DMS53 (cell line): ENCODE data around the gene SF3A1.
"Not testable (repeated sequence)": the region's sequence is repeated elsewhere in the genome, so short reads cannot be mapped to it uniquely, and the experiment has no call there.

Experiments used
- DNase-seq: peaks from one replicate; lab custom pipeline; 2025; lab: John Stamatoyannopoulos, UW

The SF3A1 gene

DNA sequence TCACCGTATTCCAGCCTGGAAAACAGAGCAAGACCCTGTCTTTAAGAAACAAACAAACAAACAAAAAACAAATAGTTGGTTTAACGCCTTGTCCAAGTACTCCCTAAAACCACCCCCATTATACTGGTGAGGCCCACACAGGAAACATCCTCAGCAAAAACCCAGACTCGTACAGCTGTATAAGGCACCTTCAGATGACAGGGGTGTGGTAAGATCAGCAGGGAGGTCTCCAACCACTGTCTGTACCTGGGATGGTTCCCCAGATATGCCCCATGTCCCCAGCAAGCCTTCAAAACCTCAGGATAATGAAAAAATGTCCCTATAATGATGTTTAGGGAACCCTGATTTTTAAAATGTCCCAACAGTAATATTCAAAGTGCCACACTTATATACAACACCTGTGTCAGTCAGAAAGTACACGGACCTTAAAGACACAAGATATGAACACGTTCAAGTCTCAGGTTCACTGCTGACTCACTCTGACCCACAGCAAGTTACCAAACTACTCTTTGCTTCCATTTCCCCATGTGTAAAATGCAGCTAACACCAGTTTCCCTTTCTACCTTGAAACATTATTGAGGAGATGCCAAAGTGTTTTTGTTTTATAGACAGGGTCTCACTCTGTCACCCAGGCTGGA, 9.3 kb downstream of the SF3A1 start:
- no peak for DNase-seq

DNA sequence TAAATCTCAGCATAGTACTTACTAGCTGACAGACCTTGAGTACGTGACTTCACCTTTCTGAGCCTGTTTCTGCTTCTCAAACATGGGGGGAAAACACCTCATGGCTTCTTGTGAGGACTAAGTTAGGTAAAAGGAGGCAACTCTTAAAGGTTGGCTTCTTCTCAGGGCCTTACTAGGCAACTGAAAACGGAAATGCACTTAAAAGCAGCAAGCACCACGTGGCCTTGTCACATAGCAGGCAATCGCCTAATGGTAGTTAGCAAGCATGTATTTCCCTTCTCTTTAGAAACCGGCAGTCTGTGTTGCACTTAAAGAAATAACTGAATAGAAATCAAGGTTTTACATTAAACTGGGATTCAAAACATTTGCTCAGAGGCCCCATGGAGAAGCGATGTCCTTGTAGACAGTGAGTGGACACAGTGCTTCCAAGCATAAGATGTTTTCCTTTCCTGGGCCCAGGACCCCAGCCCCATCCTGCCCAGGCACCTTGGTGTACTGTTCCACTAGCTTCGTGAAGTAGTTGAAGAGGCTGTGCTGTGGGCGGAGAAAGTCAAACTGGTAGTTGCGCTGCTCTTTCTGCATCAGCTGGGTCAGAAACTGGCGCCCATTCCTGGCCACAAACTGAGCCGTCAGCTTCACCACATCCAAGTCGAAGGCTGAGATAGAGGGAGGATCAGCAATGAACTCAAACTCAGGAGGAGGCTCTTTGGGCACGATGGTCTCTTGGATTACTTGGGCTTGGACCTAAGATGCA, 12.1 kb downstream of the SF3A1 start:
- no peak for DNase-seq

DNA sequence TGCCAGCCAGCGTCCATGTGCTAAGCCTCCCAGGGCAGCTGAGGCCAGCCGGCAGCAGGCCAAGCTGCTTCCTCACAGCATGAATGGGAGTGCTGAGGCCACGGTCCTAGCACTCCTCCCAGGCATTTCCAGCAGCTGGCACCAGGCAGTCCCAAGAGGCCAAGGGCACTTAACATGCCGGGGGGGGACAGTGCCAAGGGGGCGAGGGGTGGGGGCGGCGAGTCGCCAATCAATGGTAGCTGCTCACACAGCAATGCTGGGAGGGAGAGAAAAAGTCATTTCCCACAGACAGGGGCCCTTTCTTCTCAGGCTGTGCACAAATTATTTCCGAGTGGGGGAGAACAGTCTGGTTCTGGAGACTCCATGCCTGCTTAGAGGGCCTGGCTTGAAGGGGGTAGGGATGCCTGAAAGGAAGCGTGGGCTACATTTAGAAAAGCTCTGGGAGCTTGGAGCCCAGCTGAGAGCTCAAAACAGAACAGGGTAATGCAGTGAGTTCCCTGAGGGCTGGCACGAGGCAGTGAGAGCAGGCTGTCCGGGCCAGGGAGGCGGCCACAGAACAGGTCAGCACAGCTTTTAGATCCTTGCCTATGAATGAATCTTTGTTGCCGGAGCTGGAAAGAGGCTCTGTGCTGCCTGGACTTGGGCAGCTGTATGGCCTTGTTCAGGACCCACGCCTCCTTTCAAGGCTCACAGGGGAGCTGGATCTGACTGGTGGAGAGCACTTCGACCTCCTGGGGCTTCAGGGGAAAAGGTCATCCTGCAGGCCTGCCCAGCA, 15.6 kb downstream of the SF3A1 start:
- DNase-seq = no peak

DNA sequence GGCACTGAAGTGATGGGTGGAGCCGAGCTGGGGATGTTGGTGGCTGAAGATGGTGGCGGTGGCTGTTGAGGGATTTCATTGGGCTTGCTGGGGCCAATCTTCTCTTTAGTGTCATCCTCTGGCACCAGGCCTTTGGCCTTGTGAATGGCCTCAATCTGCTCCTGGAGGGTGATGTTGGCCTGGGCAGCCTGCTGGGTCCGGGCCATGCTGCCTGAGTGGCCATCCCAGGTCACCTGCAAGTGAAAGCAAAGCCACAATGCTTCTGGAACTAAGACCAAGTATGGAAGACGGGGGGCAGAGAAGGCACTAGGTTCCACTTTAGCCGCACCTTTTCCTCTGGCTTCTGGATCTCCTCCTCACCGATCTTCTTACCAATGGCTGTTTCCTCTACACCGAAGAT, 17.9 kb downstream of the SF3A1 start:
- no peak for DNase-seq

DNA sequence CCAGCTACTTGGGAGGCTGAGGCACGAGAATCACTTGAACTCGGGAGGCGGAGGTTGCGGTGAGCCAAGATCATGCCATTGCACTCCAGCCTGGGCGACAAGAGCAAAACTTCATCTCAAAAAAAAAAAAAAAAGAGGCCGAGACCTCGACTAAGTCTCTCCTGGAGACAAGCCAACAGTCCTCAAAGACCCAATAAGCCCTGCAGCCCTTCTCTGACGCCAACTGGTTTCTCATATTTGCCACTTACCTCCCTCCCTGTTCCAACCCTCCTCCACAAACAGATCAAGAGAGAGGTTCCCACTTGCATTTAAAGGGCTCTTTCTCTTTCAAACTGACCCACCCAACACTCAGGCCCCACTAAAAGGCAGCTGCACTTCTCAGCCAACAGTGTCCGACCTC, 18.4 kb downstream of the SF3A1 start:
- not testable (repeated sequence) for DNase-seq

DNA sequence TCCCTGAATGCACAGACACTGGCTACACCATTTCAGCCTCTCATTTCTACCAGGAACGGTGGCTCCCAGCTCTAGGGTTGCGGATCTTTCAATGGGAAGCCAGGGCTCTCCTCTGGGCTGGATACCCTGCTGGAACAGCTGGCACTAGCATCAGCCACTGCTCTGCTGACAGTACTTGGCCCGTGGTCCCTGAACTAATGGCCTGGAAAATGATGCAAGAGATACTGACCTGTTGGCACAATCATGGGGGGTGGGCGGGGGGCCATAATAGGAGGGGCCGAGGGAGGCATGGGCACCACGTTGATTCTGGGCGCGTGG, 19.3 kb downstream of the SF3A1 start:
- DNase-seq = no peak

DNA sequence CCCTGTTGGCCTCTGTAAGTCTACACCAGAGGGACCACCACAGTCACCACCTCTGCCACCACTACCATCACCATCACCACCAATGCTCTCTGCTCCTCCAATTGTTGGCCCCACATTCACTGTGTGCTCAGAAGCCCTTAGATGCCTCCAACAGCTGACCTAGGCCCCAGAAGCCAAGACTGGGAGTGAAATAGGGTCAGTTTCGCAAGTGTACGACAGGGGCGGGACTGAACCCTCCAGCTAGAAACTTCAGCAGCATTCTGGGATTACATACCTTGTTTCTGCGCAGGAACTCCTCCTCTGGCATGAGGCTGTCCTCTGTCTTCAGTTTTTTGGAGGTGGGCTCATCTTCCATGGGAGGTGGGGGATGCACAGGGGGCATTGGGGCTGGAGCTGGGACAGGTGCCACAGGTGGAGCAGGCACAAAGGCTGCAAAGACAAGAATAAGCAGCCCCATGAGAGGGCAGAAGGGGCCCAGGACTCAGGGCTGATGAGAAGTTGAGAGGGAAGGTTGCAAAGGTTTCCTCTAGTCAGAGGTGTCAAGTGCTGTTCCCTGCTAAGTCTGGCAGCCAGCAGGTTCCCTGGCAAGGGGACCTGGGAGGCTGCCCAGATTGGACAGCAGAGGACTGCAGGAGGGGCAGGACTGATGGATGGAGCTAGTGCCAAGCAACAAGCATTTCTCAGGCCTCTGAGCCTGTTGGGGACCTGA, 19.8 kb downstream of the SF3A1 start:
- no peak for DNase-seq

DNA sequence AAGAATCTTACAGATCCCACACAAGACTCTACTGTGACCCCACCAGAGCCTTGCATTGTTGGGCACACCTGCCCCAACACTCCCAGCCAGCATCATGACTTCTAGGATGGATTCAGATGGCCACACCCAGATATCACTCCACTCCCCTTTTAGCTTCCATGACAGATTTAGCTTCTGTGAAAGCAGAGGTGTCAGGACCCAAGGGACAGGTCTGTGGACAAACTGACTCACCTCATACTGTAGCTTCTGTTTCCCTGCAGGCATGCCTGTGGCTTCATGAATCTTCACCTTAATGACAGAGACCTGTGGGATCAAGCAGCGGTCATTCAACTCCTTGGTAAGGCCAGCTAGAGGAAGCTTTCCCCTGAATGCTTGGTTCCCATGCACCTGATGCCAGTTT, 21.5 kb downstream of the SF3A1 start:
- DNase-seq = no peak

DNA sequence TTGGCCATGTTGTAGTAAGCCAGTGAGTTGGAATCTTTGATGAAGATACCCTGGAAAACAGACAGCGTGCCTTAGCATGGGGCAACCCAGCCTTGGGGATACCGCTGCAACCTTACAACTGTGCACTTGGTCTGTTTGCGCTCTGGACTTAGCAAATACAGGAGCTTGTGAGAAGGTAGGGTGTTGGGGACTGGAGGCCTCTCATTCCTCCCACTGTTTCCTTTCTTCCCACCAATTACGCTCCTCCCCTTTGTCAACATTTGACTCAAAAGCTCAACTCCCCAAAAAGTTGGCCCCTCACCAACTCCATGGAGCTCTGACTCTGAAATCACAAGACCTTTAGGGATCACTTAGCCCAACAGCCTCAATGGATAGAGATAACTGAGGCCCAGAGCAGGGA, 22.0 kb downstream of the SF3A1 start:
- DNase-seq = no peak

DNA sequence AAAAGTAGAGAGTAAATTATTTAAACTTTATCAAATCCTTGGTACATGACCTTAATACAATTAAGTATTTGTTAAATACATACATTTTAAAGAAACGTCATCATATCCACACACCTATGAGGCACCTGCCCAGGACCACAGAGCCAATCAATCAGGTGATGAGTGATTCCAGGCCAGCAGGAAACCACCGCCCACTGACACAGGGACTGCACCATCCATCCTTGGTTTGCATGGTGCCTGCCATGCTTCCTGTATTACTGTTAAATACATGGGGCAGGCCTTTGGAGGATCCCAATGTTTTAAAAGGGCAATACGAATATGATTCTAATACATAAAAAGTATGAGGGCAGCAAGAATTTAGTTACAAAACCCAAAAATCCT, 23.0 kb downstream of the SF3A1 start:
- no peak for DNase-seq

DNA sequence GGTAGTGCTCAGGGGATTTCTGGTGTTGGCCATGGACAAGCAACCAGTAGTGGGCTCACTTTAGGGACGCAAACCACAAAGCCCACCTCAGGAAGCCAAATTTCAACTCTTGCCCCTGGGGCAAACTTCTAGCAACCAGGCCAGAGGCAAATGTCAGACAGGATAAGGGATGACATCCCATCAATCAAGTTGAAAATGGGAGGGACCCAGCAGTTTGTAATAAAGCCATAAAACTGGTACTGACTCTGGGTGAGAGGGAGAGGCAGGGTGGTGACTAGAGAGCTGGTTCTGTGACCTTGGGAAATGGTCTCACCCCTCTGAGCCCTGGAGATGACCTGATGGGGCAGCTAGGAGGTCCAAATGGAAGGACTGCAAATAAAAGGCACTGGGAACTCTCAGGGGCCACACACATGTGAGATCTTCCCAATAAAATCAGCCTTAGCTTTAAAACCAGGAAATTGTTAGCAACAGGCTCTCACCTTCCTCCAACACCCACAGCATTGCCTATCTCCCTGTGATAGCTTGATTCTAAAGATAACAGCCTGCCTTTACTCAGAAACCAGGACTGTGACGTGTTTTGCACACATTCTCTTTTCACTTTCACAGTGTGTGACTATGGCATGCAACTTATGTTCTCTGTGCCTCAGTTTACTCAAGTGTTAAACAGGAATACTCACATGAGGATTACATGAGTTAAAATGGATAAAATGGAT, 23.5 kb downstream of the SF3A1 start:
- no peak for DNase-seq

DNA sequence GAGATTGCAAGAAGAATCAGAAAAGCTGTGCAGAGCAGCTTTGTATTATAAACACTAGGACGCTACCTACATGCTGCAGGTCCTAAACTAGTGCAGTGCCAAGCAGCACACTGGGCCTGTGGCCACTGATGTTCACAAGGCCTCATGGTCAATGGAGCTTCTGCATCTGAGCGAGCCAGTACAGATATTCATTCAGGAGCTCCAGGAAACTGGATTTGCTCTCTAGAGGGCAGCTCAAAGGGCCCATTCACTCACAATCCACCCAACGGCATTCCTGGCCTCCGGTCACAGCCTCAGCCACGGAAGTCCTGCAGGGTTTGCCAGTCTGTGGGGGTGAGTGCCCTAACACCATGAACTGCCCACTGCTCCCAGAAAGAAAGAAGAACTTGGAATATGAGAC, 24.1 kb downstream of the SF3A1 start:
- no peak for DNase-seq

DNA sequence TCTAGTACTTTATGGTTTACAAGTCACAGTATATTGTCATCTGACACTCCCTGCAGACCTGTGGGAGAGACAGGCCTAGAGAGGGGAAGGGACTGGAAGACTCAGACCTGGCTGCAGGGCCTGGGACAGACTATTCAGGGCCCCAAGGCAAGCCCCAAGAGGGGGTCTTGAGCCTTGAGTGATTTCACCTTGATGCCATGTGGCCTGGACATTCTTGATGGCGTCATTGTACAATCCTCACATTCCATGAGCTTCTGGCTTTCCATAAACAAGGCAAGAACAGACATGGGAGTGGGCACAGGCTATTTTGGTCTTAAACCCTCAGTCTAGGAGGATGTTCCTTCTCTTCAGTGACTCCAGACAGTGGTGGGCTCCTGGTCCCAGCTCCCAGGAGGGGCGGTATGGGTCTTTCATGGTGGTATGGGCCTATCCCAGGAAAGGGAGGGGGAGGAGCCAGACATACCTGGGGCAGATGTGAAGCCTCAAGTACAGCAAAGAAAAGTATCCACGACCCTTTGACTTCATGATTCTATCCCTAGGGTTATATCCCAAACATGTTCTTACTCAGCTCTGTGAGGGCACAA, 28.1 kb downstream of the SF3A1 start:
- DNase-seq = no peak

DNA sequence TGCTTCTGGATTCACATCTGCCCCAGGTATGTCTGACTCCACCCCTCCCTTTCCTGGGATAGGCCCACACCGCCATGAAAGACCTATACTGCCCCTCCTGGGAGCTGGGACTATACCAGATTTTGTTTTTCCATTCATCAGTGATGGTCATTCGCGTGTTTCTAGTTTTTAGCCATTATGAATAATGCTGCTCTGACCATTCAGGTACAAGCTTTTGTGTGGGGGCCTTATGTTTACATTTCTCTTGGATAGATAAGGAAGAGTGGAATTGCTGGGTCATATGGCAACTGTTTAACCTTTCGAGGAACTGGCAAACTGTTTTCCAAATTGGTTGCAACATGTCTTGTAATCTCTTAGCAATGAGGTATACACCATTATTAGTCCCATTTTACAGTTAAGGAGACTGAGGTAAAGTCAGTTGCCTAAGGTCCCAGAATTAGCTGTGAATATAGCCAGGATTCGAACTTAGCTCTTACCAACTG, 28.8 kb downstream of the SF3A1 start:
- DNase-seq = peak; percentile 41

DNA sequence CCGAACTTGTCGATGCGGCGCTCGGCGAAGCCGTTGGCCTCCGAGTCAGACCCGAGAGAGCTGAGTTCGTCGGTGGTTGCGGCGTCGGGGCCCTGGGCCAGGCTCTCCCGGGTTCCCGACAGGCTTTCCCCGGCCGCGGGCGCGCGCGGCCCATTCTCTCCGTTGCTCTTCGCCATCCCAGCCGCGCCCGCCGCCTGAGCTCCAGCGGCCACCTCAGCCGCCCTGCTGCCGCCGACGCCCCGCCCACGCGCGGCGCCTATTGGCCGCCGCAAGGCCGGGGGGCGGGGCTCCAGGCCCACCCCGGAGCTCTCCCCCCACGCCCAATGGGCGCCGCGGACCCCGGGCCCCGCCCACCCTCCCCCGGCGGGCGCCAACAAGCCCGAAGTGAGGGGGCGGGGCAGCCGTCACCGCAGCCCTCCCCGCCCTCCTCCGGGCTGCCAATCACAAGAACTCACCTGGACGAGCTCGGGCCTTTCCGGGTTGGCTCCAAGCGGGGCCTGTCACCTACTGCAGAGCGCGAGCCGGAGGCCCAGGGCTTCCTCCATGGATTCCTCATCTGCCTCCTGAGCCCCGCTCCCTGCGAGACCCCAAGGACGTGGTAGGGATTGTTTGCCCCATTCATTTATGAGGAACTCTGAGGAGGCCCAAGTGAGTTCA, 29.9 kb downstream of the SF3A1 start, which contains the start of gene TBC1D10A:
Gene TBC1D10A (minus strand): TSS at position 236 of the 657 bp plus-strand sequence. CDS start 60 bp downstream, at position 176.
- peak; percentile 92 for DNase-seq

DNA sequence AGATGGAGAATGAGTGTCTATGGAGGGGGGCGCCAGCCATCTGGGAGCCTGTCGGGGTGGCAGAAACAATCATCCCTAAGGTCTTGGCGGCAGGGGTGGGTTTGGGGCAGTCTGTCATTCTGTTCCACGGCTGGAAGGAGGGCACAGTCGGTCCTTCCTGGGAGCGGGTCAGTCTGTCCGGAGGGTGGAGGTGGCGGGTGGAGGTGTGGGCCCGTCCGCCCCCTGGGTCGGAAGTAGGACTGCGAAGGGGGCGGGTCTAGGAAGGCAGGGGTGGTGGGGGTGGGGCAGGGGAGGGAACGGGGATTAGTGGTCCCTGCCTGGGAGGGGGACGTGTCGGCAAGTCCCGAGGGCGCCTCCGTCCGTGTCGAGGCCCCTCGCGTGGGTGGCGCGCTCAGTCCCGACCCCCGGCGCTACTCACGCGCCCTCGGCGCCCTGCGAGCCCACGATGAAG, 30.4 kb downstream of the SF3A1 start:
- DNase-seq = peak; percentile 30

DNA sequence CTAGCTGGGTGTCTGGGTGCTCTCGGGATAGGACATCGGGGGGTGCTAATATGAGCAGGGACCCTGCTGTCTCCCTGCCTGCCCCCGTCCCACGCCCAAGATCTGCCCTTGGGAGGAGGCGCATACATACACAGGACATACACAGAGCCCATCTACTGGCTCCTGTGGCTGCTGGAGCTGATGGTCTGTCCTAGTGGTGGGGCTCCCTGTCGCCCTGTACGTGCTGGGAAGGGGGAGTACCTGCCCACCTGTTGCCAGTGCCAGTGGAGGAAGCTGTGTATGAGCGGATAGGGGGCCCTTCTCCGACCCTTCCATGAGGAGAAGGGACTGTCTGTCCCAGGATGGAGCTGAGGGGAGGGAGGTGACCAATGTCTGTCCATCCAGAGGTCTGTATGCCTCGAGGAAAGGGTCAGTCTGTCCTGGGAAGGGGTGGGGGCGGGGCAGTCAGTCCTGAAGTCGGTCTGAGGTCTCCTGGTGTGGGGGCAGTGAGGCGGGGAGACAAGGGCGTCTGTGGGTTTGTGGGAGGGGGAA, 30.9 kb downstream of the SF3A1 start:
- no peak for DNase-seq

DNA sequence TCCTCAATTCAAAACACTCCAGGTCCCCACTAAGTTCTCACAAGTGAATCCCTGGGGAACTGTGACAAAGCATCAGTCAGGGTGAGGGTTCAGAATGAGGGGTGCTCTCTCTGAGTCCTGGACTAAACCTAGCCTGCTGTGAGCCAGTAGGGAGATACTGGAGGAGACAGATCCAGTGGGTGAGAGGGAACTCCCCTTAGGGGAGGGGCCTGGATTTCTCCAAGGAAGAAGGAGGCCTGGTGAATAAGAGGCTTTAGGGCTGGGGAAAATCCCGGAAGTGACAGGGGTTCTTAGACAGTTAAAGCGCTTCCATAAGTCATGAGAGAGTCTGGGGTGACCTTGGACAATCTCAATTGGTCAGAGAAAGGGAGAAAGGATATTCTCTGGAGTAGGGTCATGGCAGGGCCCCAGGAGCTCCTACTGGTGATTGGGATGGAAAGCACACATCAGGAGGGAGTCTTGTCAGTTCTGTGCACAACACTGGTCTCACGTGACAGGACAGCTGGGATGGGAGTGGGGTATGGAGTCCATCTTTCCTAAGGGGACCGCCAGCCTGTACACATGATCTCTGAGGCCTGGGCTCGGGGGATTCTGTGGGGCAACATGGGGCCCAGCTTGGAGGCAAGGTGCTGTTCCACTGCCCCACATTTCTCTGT, 31.5 kb downstream of the SF3A1 start:
- no peak for DNase-seq

DNA sequence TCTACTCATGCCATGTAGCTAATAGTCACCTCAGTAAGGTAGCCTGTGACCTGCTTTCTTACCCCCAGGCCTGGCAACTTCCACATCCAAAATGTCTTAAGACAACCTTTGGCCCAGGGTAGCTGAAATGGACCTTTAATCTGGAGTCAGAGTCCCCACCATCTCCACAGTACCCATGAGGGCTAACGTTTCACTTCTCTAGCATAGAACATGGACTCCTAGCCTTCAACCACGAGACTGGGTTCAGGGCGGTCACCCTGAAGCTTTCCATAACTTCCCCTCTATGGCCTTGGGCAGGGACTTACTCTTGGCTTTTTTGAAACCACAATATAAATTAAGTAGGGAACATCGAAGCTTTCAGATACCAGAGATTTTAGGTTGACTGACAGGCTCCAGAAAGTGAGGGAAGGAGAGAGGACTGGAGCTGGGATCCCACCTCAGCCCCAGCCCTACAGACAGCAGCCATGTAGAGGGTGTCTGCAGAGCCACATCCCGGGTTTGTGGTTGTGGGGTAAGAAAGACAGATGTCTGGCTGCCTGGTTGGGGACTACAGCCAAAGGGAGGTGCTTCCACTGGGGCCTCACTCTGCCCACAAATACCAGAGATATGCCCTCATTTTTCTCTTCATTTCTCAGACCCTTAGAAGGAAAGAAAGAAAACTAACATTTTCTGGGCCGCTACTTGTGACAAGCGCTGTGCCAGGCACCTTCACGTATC, 32.5 kb downstream of the SF3A1 start:
- no peak for DNase-seq
